ENCODE data around the gene KIF16B.
A peak's percentile ranks its signal among the peaks of the same experiment; 100 is the strongest.
"Not testable (repeated sequence)": the region's sequence is repeated elsewhere in the genome, so short reads cannot be mapped to it uniquely, and the experiment has no call there.

The KIF16B gene

GRCh38 chr20:16475225-16475624, 98.0 kb downstream of the KIF16B start:
- DNase-seq, result no peak

GRCh38 chr20:16474363-16474762, 98.9 kb downstream of the KIF16B start:
- no peak for DNase-seq

- DNase-seq, result no peak
Measured at GRCh38 chr20:16472045-16472872, 101.0 kb downstream of the KIF16B start.

GRCh38 chr20:16469395-16469905, 103.8 kb downstream of the KIF16B start:
- no peak for DNase-seq

GRCh38 chr20:16462711-16463110, 110.5 kb downstream of the KIF16B start:
- no peak for DNase-seq

- no peak for DNase-seq
Measured at GRCh38 chr20:16459019-16459700, 114.1 kb downstream of the KIF16B start.

GRCh38 chr20:16457514-16457913, 115.7 kb downstream of the KIF16B start:
- no peak for DNase-seq

- no peak for DNase-seq
Measured at GRCh38 chr20:16455324-16455723, 117.9 kb downstream of the KIF16B start.

- no peak for DNase-seq
Measured at GRCh38 chr20:16451982-16452381, 121.3 kb downstream of the KIF16B start.

GRCh38 chr20:16451001-16451400, 122.2 kb downstream of the KIF16B start:
- no peak for DNase-seq

- no peak for DNase-seq
Measured at GRCh38 chr20:16446991-16447390, 126.3 kb downstream of the KIF16B start.

GRCh38 chr20:16446246-16446645, 127.0 kb downstream of the KIF16B start:
- no peak for DNase-seq

- no peak for DNase-seq
Measured at GRCh38 chr20:16445482-16445881, 127.8 kb downstream of the KIF16B start.

- no peak for DNase-seq
Measured at GRCh38 chr20:16444057-16444777, 129.0 kb downstream of the KIF16B start.

- DNase-seq, result no peak
Measured at GRCh38 chr20:16441546-16442164, 131.6 kb downstream of the KIF16B start.

GRCh38 chr20:16440686-16441085, 132.6 kb downstream of the KIF16B start:
- DNase-seq, result no peak

- DNase-seq, result not testable (repeated sequence)
Measured at GRCh38 chr20:16439540-16439939, 133.7 kb downstream of the KIF16B start.

GRCh38 chr20:16438100-16438499, 135.1 kb downstream of the KIF16B start:
- DNase-seq, result no peak

- DNase-seq, result no peak
Measured at GRCh38 chr20:16437387-16437996, 135.8 kb downstream of the KIF16B start.

- peak; percentile 9 for DNase-seq
Measured at GRCh38 chr20:16434062-16434664, 139.1 kb downstream of the KIF16B start.

GRCh38 chr20:16433293-16433580, 140.0 kb downstream of the KIF16B start:
- no peak for DNase-seq

Data from 8988T (cell line).